ENCODE results near the gene MGAT5B. TPM values are rescaled to one million over a fixed set of nuclear protein-coding genes. Genes with fewer than 3 reads are reported as not detected.

MGAT5B gene, protein sequence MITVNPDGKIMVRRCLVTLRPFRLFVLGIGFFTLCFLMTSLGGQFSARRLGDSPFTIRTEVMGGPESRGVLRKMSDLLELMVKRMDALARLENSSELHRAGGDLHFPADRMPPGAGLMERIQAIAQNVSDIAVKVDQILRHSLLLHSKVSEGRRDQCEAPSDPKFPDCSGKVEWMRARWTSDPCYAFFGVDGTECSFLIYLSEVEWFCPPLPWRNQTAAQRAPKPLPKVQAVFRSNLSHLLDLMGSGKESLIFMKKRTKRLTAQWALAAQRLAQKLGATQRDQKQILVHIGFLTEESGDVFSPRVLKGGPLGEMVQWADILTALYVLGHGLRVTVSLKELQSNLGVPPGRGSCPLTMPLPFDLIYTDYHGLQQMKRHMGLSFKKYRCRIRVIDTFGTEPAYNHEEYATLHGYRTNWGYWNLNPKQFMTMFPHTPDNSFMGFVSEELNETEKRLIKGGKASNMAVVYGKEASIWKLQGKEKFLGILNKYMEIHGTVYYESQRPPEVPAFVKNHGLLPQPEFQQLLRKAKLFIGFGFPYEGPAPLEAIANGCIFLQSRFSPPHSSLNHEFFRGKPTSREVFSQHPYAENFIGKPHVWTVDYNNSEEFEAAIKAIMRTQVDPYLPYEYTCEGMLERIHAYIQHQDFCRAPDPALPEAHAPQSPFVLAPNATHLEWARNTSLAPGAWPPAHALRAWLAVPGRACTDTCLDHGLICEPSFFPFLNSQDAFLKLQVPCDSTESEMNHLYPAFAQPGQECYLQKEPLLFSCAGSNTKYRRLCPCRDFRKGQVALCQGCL
- not detected for polyA plus RNA-seq (2012; ENCODE audit: low read depth, missing spikeins)

DNA sequence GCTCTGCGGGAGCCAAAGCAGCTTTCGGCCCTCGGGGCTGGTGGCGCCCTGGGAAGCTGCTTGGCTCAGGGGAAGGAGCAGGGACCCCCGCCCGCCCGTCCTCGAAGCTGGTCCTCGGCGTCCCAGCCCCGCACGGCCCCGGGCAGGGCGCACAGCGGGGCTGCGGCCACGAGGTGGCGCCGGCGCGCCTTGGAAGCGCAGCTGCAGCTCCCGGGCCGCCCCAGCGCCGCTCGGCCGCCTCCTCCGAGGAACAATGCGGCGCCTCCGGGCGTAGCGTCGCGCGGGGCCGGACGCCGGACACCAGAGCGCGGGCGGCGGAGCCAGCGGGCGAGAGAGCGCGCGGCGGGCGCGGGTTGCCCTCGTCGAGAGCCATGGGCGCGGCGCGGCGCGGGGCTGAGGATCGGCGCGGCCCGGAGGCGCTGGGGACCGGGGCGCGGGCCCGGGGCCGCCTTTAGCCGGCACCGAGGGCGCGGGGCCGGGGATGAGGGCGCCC, at the start of gene MGAT5B:
Gene MGAT5B (plus strand): TSS at position 229 of the 493 bp plus-strand sequence. CDS start 626 bp downstream, outside the sequence.
- FAIRE-seq (peak; percentile 96), DNase-seq (ENCODE audit: insufficient read length, low spot score) (peak; percentile 98)
- TF ChIP-seq POU2F2 (IDR thresholded peaks at IDR 0.05; ENCODE audit: low read depth, low read length) (no peak), POLR2A (IDR thresholded peaks at IDR 0.05; ENCODE audit: low read depth, low read length) (no peak), POLR2AphosphoS5 (IDR thresholded peaks at IDR 0.05; ENCODE audit: low read depth, low read length) (no peak), TAF1 (IDR thresholded peaks at IDR 0.05; ENCODE audit: low read depth, low read length) (no peak), SPI1 (IDR thresholded peaks at IDR 0.05; ENCODE audit: low read depth, low read length) (no peak), PAX5 (IDR thresholded peaks at IDR 0.05; ENCODE audit: insufficient read depth, low read length, severe bottlenecking) (no peak)

DNA sequence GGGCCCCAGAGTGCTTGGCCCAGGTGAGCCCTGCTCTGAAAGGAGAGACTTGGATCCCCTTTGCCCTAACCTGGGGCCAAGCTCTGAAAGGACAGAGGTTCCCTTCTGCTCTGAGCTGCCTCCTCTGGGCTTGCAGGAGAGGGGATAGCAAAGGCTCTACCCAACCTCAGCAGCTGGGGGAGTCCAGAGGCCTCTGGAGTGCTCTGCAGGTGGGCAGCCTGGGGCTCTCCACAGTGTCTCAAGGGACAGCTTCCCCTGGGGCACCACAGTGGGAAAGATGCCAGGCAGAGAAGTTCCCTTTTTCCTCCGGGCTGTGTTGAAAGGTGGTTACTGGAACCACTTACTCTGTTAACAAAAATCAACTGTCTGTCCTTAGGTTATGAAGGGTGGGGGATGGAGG, 48.2 kb upstream of the MGAT5B start:
- DNase-seq (ENCODE audit: insufficient read length, low spot score): no peak
- no peak for FAIRE-seq
- TF ChIP-seq TAF1 (IDR thresholded peaks at IDR 0.05; ENCODE audit: low read depth, low read length): no peak
- no peak for TF ChIP-seq POU2F2 (IDR thresholded peaks at IDR 0.05; ENCODE audit: low read depth, low read length)
- TF ChIP-seq POLR2A (IDR thresholded peaks at IDR 0.05; ENCODE audit: low read depth, low read length): no peak
- no peak for TF ChIP-seq SPI1 (IDR thresholded peaks at IDR 0.05; ENCODE audit: low read depth, low read length)
- TF ChIP-seq POLR2AphosphoS5 (IDR thresholded peaks at IDR 0.05; ENCODE audit: low read depth, low read length): no peak
- no peak for TF ChIP-seq PAX5 (IDR thresholded peaks at IDR 0.05; ENCODE audit: insufficient read depth, low read length, severe bottlenecking)

DNA sequence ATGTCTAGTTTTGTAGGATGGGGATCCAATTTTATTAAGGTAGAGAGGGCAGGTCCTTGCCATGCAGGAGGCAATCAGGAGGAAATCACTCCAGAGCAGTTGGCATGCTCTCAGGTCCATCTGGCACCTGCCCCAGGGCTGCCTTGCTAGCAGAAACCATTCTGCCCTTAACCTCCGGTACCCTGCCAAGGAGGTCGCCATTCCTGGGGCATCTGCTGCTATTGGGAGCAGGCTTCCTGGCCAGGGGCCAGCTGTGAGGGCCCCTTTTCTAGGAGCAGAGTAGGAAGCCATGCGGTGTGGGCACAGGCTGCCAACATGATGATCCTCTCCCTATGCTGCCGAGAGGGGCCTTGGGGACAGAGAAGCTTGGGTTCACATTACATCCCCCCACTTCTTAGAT, 47.6 kb upstream of the MGAT5B start:
- DNase-seq (ENCODE audit: insufficient read length, low spot score): no peak
- no peak for FAIRE-seq
- TF ChIP-seq POU2F2 (IDR thresholded peaks at IDR 0.05; ENCODE audit: low read depth, low read length) (no peak), PAX5 (IDR thresholded peaks at IDR 0.05; ENCODE audit: insufficient read depth, low read length, severe bottlenecking) (no peak), TAF1 (IDR thresholded peaks at IDR 0.05; ENCODE audit: low read depth, low read length) (no peak), POLR2AphosphoS5 (IDR thresholded peaks at IDR 0.05; ENCODE audit: low read depth, low read length) (no peak), POLR2A (IDR thresholded peaks at IDR 0.05; ENCODE audit: low read depth, low read length) (no peak), SPI1 (IDR thresholded peaks at IDR 0.05; ENCODE audit: low read depth, low read length) (no peak)

DNA sequence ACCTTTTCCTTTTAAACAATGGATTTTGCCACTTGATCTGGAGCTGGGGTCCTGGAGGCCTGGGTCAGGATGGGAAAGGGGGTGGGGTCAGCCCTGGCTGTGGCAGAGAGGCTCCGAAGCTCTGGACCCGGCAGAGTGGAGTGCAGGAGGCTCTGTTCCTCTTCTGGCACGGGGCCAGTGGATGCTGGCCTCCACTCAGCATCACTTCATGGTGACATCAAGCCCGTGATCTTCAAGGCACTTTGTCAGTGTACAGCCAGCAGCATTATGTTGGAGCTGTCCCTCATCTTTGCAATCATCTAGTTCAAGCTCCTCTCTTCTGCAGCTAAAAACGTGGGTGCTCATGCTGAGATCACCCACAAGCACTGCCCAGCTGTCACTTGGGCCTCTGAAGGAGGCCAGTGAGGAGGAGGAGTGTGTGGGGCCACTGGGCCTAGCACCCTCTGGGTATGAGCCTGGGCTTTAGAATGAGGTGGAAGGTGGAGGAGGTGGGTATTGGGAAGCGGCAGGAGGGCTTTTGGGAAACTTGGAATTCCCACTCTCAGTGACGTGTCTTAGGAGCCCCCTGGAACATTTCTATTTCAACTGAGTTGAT, 45.9 kb upstream of the MGAT5B start:
- FAIRE-seq (no peak), DNase-seq (ENCODE audit: insufficient read length, low spot score) (no peak)
- no peak for TF ChIP-seq PAX5 (IDR thresholded peaks at IDR 0.05; ENCODE audit: insufficient read depth, low read length, severe bottlenecking)
- TF ChIP-seq TAF1 (IDR thresholded peaks at IDR 0.05; ENCODE audit: low read depth, low read length): no peak
- TF ChIP-seq POLR2AphosphoS5 (IDR thresholded peaks at IDR 0.05; ENCODE audit: low read depth, low read length): no peak
- TF ChIP-seq SPI1 (IDR thresholded peaks at IDR 0.05; ENCODE audit: low read depth, low read length): no peak
- no peak for TF ChIP-seq POU2F2 (IDR thresholded peaks at IDR 0.05; ENCODE audit: low read depth, low read length)
- TF ChIP-seq POLR2A (IDR thresholded peaks at IDR 0.05; ENCODE audit: low read depth, low read length): no peak

DNA sequence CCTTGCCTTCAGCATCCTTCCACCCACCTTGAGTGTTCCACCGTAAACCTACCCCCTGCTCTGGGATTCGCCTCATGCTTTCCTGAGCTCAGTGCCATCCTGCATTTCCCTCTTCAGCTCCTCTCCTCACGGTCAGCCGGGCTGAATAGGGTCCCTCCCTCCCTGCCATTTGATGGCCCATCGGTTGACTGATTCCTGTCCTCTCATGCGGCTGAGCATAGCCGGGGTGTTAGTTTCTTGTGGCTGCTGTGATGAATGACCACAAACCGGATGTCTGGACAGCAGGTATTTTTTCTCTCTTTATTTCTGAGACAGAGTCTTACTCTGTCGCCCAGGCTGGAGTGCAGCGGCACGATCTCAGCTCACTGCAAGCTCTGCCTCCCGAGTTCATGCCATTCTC, 44.1 kb upstream of the MGAT5B start:
- DNase-seq (ENCODE audit: insufficient read length, low spot score) (no peak), FAIRE-seq (no peak)
- TF ChIP-seq SPI1 (IDR thresholded peaks at IDR 0.05; ENCODE audit: low read depth, low read length) (no peak), PAX5 (IDR thresholded peaks at IDR 0.05; ENCODE audit: insufficient read depth, low read length, severe bottlenecking) (no peak), TAF1 (IDR thresholded peaks at IDR 0.05; ENCODE audit: low read depth, low read length) (no peak), POU2F2 (IDR thresholded peaks at IDR 0.05; ENCODE audit: low read depth, low read length) (no peak), POLR2AphosphoS5 (IDR thresholded peaks at IDR 0.05; ENCODE audit: low read depth, low read length) (no peak), POLR2A (IDR thresholded peaks at IDR 0.05; ENCODE audit: low read depth, low read length) (no peak)

DNA sequence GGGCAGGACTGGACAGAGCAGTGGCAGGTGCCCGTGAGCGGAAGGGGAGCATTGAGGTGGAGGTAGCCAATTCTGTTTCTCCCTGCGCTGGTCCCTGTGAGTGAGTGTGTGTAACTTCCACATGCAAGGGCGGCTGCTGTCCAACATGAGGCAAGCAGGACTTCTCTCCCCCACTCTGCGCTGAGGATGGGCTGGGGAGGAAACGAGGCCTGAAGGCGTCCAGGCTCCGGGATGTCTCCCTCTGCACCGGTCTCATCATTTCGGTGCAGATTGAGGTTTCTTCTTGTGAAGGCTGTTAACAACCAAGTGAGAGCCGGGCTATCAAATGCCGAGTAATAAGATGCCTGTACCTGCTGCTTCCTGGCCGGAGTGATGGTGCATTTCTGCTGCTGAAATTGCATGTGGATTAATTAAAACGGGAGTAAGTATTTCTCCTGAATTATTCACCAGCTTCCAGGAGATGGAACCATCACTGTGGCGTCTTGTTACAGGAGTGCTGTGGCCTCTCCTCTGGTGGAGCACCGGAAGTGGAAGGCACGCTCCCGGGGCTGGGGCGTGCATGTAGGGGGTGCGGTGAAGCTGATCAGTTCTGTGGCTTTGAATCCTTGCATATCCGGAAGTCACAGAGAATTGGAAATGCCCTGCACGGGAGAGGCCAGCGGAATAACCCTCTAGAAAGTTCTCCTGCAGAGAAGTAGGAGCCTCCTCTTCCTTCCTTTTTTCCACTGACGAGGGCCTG, 41.7 kb upstream of the MGAT5B start:
- TF ChIP-seq SPI1 (IDR thresholded peaks at IDR 0.05; ENCODE audit: low read depth, low read length) (no peak), POU2F2 (IDR thresholded peaks at IDR 0.05; ENCODE audit: low read depth, low read length) (no peak), POLR2AphosphoS5 (IDR thresholded peaks at IDR 0.05; ENCODE audit: low read depth, low read length) (no peak), PAX5 (IDR thresholded peaks at IDR 0.05; ENCODE audit: insufficient read depth, low read length, severe bottlenecking) (no peak), POLR2A (IDR thresholded peaks at IDR 0.05; ENCODE audit: low read depth, low read length) (no peak), TAF1 (IDR thresholded peaks at IDR 0.05; ENCODE audit: low read depth, low read length) (no peak)
- FAIRE-seq: no peak
- DNase-seq (ENCODE audit: insufficient read length, low spot score): no peak

DNA sequence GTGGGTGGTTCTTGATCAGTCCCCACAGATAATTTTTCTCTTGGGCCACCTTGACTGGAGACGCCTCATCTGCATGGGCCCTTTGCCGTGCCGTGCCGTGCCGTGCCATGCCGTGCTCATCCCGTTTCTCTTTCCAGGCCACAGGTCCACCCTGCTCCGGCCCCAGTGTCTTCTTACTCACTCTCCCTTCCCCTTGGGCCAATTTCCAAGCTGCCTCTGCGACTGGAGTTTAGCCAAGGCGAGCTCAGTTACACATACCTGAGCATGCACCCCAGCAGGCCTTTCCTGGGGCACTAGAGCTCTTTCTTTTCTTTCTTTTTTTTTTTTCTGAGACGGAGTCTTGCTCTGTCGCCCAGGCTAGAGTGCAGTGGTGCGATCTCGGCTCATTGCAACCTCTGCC, 40.5 kb upstream of the MGAT5B start:
- no peak for DNase-seq (ENCODE audit: insufficient read length, low spot score)
- TF ChIP-seq TAF1 (IDR thresholded peaks at IDR 0.05; ENCODE audit: low read depth, low read length): no peak
- TF ChIP-seq SPI1 (IDR thresholded peaks at IDR 0.05; ENCODE audit: low read depth, low read length): no peak
- no peak for TF ChIP-seq PAX5 (IDR thresholded peaks at IDR 0.05; ENCODE audit: insufficient read depth, low read length, severe bottlenecking)
- TF ChIP-seq POLR2AphosphoS5 (IDR thresholded peaks at IDR 0.05; ENCODE audit: low read depth, low read length): no peak
- no peak for TF ChIP-seq POLR2A (IDR thresholded peaks at IDR 0.05; ENCODE audit: low read depth, low read length)
- no peak for TF ChIP-seq POU2F2 (IDR thresholded peaks at IDR 0.05; ENCODE audit: low read depth, low read length)
- no peak for FAIRE-seq

DNA sequence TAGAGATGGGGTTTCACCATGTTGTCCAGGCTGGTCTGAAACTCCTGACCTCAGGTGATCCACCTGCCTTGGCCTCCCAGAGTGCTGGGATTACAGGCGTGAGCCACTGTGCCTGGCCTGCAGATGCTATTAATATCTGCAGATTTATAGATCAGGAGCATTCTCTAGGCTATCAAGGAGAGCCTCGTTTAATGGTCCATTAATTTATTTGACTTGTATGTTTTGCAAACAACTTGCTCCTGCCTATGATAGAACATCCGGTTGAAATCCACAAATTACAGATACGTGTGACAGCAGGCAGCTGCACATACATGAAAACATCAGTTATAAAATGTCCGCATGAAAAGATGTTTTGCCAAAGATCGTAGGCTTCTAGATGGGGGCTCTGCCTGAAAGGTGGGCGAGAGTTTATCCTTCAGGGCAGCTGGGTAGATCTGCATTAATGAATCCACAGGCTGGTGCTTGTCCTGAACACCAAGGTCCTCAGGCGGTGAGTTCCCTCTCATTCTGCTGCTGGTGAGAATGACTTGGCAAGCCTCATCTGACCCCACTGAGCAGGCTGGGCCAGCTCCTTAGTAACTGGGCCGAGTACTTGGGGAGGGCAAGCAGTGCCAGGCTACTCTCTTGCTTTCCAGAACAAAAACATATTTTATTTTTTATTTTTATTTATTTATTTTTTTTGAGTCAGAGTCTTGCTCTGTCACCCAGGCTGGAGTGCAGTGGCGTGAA, 37.1 kb upstream of the MGAT5B start:
- DNase-seq (ENCODE audit: insufficient read length, low spot score) (no peak), FAIRE-seq (no peak)
- TF ChIP-seq POLR2A (IDR thresholded peaks at IDR 0.05; ENCODE audit: low read depth, low read length): no peak
- TF ChIP-seq POLR2AphosphoS5 (IDR thresholded peaks at IDR 0.05; ENCODE audit: low read depth, low read length): no peak
- no peak for TF ChIP-seq SPI1 (IDR thresholded peaks at IDR 0.05; ENCODE audit: low read depth, low read length)
- no peak for TF ChIP-seq PAX5 (IDR thresholded peaks at IDR 0.05; ENCODE audit: insufficient read depth, low read length, severe bottlenecking)
- no peak for TF ChIP-seq TAF1 (IDR thresholded peaks at IDR 0.05; ENCODE audit: low read depth, low read length)
- no peak for TF ChIP-seq POU2F2 (IDR thresholded peaks at IDR 0.05; ENCODE audit: low read depth, low read length)

Measured in GM12891 (cell line).